IPS-18c (cell line): ENCODE measurements around the gene MEMO1.
"Not testable (repeated sequence)": the region's sequence is repeated elsewhere in the genome, so short reads cannot be mapped to it uniquely, and the experiment has no call there.

ENCODE experiments used
- H3K4me3 ChIP-seq: 2 replicates; pipeline ENCODE4 v1.7.0; 2013; ENCODE audit warnings: low read depth, mild to moderate bottlenecking, low read length, moderate library complexity; ENCODE audit not compliant: insufficient read depth
- H3K9me3 ChIP-seq: one replicate; pipeline ENCODE4 v1.6.1; 2013; ENCODE audit warnings: mild to moderate bottlenecking, low read length, moderate library complexity; ENCODE audit not compliant: control insufficient read depth, insufficient read depth

Gene MEMO1

GRCh38 chr2:31943636-31944225 is 67.1 kb downstream of the MEMO1 start:
- Histone ChIP-seq H3K9me3 (no peaks in the 10 kb centered on the region), H3K4me3 (no peak overlapping the region)

DNA sequence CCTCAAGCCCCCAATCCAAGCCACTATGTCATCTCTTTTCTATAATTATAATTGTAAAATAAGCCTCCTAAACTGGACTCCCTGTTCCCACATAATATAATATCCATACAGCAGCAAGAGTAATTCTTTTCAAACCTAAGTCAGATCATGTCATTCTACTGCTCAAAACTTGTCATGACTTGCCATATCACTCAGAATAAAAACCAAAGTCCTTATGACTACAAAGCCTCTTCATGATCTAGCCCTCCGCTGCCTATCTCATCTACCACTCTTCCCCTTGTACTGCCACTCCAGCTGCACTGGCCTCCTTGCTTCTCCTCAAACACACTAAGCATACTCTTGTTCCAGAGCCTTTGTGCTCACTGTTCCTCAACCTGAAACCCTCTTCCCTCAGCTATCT is 69.9 kb downstream of the MEMO1 start:
- Histone ChIP-seq H3K4me3 (no peak overlapping the region), H3K9me3 (no peaks in the 10 kb centered on the region)

DNA sequence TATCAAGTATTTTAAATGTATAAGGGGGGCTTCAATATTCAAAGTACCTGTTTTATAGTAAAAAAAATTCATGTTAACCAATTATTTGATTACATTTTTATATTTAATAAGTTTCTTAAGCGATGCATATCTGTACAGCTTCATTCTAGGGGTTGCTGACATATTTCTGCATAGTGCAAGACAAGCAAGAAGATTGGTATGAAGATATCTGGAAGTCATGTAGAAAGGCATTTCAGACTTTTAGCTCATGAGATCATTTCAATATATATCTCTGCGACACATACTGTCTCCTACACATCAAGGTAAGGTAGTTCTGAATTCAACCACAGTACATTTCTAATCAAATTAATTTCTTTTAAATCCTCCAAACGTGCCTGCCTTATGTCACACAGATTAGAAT is 73.1 kb downstream of the MEMO1 start:
- no peak overlapping the region for H3K4me3 ChIP-seq
- H3K9me3 ChIP-seq, result no peaks in the 10 kb centered on the region

DNA sequence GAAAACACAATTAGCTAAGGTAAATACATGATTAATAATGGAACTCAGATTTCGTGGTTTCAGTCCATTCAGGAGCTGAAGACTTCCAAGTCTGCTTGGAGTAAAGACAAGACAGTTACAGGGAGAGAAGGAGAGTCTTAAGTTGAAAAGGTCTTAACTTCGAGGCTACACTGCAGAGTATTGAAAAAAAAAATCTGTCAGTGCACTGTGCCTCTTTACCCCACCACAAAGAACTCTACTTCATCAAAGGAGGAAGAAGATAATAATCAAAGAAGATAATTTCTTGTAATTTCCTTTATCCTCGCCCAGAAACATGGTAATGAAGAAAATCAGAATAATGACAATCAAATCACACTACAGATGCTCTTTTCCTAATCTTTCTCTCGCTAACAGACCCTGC is 75.4 kb downstream of the MEMO1 start:
- no peaks in the 10 kb centered on the region for H3K9me3 ChIP-seq

DNA sequence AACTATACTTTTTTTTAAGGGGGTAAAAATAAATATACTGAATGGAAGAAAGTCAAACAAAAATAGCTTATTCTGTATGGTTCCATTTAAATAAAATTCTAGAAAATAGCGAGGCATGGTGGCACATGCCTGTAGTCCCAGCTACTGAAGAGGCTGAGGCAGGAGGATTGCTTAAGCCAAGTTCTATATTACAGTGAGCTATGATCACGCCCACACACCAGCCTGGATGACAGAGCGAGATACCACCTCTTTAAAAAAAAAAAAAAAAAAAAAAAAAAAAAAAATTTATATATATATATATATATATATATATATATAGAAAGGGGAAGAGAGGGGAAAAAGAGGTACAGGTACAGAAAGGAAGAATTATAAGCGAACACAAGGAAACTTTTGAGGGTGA is 77.7 kb downstream of the MEMO1 start:
- Histone ChIP-seq H3K9me3 (no peaks in the 10 kb centered on the region), H3K4me3 (no peak overlapping the region)

More for the DNA sequence above, 75.4 kb downstream of the MEMO1 start:
- H3K4me3 ChIP-seq, result no peak overlapping the region

- Histone ChIP-seq H3K4me3 (no peak overlapping the region), H3K9me3 (no peaks in the 10 kb centered on the region)
Measured at GRCh38 chr2:31932589-31932988, 78.2 kb downstream of the MEMO1 start.

GRCh38 chr2:31931916-31932315 is 78.9 kb downstream of the MEMO1 start:
- H3K4me3 ChIP-seq, result no peak overlapping the region
- no peaks in the 10 kb centered on the region for H3K9me3 ChIP-seq

DNA sequence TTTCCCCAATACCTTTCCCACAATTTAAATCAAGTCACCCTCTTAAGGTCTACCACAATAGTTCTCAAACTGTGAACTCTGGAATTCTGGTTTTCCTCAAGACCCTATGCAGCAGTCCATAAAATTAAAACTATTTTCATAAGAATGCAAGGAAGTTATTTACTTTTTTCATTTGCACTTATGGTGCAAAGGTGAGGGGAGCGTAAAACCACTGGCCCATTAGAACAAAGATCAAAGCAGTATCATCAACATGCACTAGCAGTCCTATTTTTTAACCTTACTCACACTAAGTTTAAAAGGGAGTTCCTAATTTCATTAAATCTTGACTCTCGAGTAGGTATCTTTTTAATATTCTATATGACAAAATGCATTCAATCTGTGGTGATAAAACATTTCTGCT is 85.3 kb downstream of the MEMO1 start:
- Histone ChIP-seq H3K4me3 (no peak overlapping the region), H3K9me3 (no peaks in the 10 kb centered on the region)

- H3K4me3 ChIP-seq, result no peak overlapping the region
- H3K9me3 ChIP-seq, result peaks cover 3% of the 10 kb centered on the region
Measured at GRCh38 chr2:31923662-31924061, 87.1 kb downstream of the MEMO1 start.

GRCh38 chr2:31922542-31923408 is 88.0 kb downstream of the MEMO1 start:
- Histone ChIP-seq H3K9me3 (peaks cover 3% of the 10 kb centered on the region), H3K4me3 (no peak overlapping the region)

GRCh38 chr2:31920962-31921361 is 89.8 kb downstream of the MEMO1 start:
- peaks cover 3% of the 10 kb centered on the region for H3K9me3 ChIP-seq
- H3K4me3 ChIP-seq, result no peak overlapping the region

- Histone ChIP-seq H3K9me3 (peaks cover 3% of the 10 kb centered on the region), H3K4me3 (no peak overlapping the region)
Measured at GRCh38 chr2:31919499-31919898, 91.3 kb downstream of the MEMO1 start.

DNA sequence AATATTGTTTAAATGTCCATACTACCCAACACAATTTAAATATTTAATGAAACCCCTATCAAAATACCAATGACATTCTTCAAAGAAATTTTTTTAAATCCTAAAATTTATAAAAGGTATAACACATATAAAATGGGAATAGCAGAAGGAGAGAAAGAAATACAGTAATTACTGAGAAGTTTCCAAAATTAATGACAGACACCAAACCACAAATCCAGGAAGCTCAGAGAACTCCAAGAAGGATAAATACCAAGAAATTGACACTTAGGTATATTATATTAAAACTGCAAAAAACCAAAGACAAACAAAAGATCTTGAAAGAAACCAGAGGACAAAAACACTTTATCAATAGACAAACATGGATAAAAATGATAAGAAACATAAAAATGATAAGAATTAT is 101.1 kb downstream of the MEMO1 start:
- no peak overlapping the region for H3K4me3 ChIP-seq
- no peaks in the 10 kb centered on the region for H3K9me3 ChIP-seq

DNA sequence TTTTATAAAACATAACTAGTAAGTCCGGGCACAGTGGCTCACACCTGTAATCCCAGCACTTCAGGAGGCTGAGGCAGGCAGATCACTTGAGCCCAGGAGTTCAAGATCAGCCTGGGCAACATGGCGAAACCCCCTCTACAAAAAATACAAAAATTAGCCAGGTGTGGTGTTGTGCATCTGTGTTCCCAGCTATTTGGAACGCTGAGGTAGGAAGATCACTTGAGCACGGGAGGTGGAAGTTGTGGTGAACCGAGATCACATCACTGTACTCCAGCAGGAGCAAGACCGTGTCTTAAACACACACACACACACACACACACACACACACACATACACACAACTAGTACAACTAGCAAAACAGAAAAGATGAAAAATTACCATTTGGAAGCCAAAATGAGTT is 103.3 kb downstream of the MEMO1 start:
- H3K4me3 ChIP-seq, H3K9me3 ChIP-seq: not testable (repeated sequence)

GRCh38 chr2:31903109-31903780 is 107.6 kb downstream of the MEMO1 start:
- no peaks in the 10 kb centered on the region for H3K9me3 ChIP-seq
- H3K4me3 ChIP-seq, result no peak overlapping the region

DNA sequence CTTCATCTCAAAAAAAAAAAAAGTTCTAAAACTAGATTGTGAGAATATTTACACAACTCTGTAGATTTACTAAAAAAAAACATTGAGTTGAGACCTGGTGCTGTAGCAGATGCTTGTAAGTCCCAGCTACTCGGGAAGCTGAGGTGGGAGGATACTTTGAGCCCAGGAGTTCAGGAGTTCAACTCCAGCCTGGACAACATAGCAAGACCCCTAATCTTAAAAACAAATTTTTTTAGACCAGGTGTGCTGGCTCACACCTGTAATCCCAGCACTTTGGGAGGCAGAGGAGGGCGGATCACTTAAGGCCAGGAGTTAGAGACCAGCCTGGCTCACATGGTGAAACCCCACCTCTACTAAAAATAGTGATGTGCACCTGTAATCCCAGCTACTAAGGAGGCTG is 108.9 kb downstream of the MEMO1 start:
- H3K4me3 ChIP-seq, result no peak overlapping the region
- no peaks in the 10 kb centered on the region for H3K9me3 ChIP-seq

GRCh38 chr2:31900156-31900555 is 110.7 kb downstream of the MEMO1 start:
- not testable (repeated sequence) for H3K9me3 ChIP-seq

DNA sequence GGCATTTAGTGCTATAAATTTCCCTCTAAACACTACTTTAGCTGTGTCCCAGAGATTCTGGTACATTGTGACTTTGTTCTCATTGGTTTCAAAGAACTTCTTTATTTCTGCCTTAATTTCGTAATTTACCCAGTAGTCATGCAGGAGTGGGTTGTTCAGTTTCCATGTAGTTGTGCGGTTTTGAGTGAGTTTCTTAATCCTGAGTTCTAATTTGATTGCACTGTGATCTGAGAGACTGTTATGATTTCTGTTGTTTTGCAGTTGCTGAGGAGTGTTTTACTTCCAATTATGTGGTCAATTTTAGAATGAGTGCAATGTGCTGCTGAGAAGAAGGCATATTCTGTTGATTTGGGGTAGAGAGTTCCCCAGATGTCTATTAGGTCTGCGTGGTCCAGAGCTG is 112.5 kb downstream of the MEMO1 start:
- not testable (repeated sequence) for H3K9me3 ChIP-seq, H3K4me3 ChIP-seq

More at GRCh38 chr2:31900156-31900555, 110.7 kb downstream of the MEMO1 start:
- H3K4me3 ChIP-seq, result not testable (repeated sequence)
